ENCODE results near the gene METTL9.

- TF ChIP-seq POLR2AphosphoS5 (IDR thresholded peaks at IDR 0.05; ENCODE audit: borderline replicate concordance, low read depth, low read length) (no peak), FOXP2 (optimal IDR thresholded peaks at IDR 0.05; ENCODE audit: control extremely low read depth, extremely low read length, insufficient read depth) (no peak), EZH2 (IDR thresholded peaks at IDR 0.05) (no peak)
Observed at GRCh38 chr16:21554795-21555585, 44.4 kb upstream of the METTL9 start.
